Activated CD8-positive, alpha-beta T cell treated with anti-CD3 and anti-CD28 coated beads for 36 hours (primary cell): ENCODE results near the gene TMEM120B. TPM values are rescaled to one million over a fixed set of nuclear protein-coding genes. Genes with fewer than 3 reads are reported as not detected.
A peak's percentile ranks its signal among the peaks of the same experiment; 100 is the strongest.

Source experiments
- ATAC-seq: fragments of 200-7000 bp; cut with Tn5 transposase; one replicate; pipeline ENCODE4 v1.10.0; 2021; ENCODE audit warnings: mild to moderate bottlenecking, moderate library complexity
- CTCF ChIA-PET: fragments of 350-600 bp; sonication (Branson Sonifier 250); formaldehyde crosslinking; loops from one replicate; lab custom pipeline; 2021; ENCODE audit warnings: antibody characterized with exemption; lab: Charles Lee
- POLR2A ChIA-PET: fragments of 350-600 bp; sonication (Branson Sonifier 250); formaldehyde crosslinking; loops from one replicate; lab custom pipeline; 2021; ENCODE audit warnings: antibody characterized with exemption; lab: Charles Lee
- DNase-seq: peaks from one replicate; pipeline ENCODE4 v3.0.0-alpha.2; 2020
- H3K27ac Mint-ChIP-seq: one replicate; pipeline ENCODE4 v1.8.0; 2021; ENCODE audit warnings: mild to moderate bottlenecking, mixed read lengths
- H3K27me3 Mint-ChIP-seq: one replicate; pipeline ENCODE4 v1.8.0; 2021; ENCODE audit warnings: mixed read lengths
- H3K36me3 Mint-ChIP-seq: one replicate; pipeline ENCODE4 v1.8.0; 2021; ENCODE audit warnings: low read depth, mixed read lengths
- H3K4me1 Mint-ChIP-seq: one replicate; pipeline ENCODE4 v1.8.0; 2021; ENCODE audit warnings: low read depth, mixed read lengths
- H3K4me3 Mint-ChIP-seq: one replicate; pipeline ENCODE4 v1.8.0; 2021; ENCODE audit warnings: mild to moderate bottlenecking, moderate library complexity, mixed read lengths
- H3K9me3 Mint-ChIP-seq: one replicate; pipeline ENCODE4 v1.8.0; 2021; ENCODE audit warnings: mixed read lengths
- intact Hi-C: fragments of 100-400 bp; cut with micrococcal nuclease; formaldehyde crosslinking; loops from one replicate; pipeline ENCODE4 v1.10.0; 2022
- total RNA-seq, 2 experiments: library from RNA; stranded (reverse); gene quantifications; one replicate each; pipeline ENCODE4 v1.2.3, GENCODE V29; 2021
- TF ChIP-seq, protein P1 (sequence below): fragments of 200-600 bp; IDR thresholded peaks from one replicate; pipeline ENCODE4 v1.8.0; 2022; ENCODE audit warnings: antibody characterized with exemption, mild to moderate bottlenecking

Gene TMEM120B
- total RNA-seq, 2 experiments from 2014 or later: 11.7 to 12.7 TPM

GRCh38 chr12:121794534-121795033 lies 82.0 kb downstream of the TMEM120B start:
- peaks cover 45% of the 10 kb centered on the region for H3K36me3 Mint-ChIP-seq
- ChIA-PET CTCF (interaction anchor here (0.6 to 15.4 kb wide), 64 partner anchors 13 to 415 kb away, joined by 3 to 698 read pairs (median 5); partner anchors contain the start of genes CFAP251, MLXIP, ORAI1 and PSMD9), POLR2A (interaction anchor here (0.7 to 30.9 kb wide), 13 partner anchors 6 to 1794 kb away, joined by 3 to 683 read pairs (median 4); partner anchors contain the start of genes PSMD9, RHOF and SETD1B)
- intact Hi-C loops: loop anchor here (2.0 to 5.0 kb wide), 3 partner anchors 16 to 107 kb away; partner anchors contain the start of gene PSMD9
- peak; percentile 6 for ATAC-seq
- no peak for DNase-seq
- no peaks in the 10 kb centered on the region for H3K9me3 Mint-ChIP-seq
- peaks cover 57% of the 10 kb centered on the region for H3K4me1 Mint-ChIP-seq
- peak overlapping the region; percentile 89 for H3K4me3 Mint-ChIP-seq
- H3K27ac Mint-ChIP-seq: peak overlapping the region; percentile 91
- H3K27me3 Mint-ChIP-seq: no peaks in the 10 kb centered on the region
- TF ChIP-seq, protein P1, sequence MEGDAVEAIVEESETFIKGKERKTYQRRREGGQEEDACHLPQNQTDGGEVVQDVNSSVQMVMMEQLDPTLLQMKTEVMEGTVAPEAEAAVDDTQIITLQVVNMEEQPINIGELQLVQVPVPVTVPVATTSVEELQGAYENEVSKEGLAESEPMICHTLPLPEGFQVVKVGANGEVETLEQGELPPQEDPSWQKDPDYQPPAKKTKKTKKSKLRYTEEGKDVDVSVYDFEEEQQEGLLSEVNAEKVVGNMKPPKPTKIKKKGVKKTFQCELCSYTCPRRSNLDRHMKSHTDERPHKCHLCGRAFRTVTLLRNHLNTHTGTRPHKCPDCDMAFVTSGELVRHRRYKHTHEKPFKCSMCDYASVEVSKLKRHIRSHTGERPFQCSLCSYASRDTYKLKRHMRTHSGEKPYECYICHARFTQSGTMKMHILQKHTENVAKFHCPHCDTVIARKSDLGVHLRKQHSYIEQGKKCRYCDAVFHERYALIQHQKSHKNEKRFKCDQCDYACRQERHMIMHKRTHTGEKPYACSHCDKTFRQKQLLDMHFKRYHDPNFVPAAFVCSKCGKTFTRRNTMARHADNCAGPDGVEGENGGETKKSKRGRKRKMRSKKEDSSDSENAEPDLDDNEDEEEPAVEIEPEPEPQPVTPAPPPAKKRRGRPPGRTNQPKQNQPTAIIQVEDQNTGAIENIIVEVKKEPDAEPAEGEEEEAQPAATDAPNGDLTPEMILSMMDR: no peak

DNA sequence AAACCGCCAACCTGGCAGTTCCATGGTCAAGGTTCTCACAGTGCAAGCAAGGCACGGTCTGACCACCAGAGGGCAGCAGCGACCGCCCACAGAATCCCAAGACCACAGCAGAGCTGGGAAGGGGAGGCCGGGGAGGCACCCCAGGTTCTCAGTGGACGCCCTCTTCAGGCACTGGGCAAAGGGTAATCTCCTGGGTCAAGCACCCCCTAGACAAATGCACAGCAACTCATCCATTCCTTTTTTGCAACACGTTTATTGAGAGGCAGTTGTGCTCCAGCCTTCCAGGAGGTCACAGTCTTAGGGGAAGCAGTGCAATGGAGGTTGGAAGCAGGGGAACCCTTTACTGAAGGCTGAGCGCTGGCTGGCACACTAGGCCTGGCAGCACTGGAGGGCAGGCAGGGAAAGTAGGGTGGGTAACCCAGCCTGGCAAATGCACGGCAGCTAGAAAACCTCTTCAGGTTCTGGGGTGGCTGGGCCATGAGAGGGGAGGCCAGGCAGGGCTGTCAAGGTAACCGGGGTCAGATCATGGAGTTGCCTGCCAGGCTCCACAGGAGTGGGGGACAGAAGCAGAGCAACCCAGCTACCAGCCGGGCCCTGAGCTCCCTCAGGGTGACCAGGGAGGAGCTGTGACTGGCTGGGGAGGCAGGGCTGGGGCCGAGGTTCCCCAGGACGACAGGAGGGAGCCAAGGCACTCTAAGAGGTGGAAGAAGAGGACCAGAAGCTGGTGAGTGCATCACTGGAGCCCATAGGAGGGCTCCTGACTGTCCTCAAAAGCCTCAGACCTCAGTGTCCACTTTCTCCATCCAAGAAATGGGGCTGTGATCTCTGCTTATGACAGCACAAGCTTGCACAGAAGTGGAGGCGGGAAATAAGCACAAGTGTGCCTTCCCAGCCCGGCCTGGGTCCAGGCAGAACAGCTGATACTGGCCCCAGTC lies 82.7 kb downstream of the TMEM120B start:
- Mint-ChIP-seq H3K4me1 (peaks cover 51% of the 10 kb centered on the region), H3K9me3 (no peaks in the 10 kb centered on the region), H3K4me3 (peak overlapping the region; percentile 89), H3K36me3 (peaks cover 37% of the 10 kb centered on the region), H3K27ac (peak overlapping the region; percentile 91), H3K27me3 (no peaks in the 10 kb centered on the region)
- POLR2A ChIA-PET: interaction anchor here (0.7 to 30.9 kb wide), 12 partner anchors 6 to 1795 kb away, joined by 3 to 683 read pairs (median 4); partner anchors contain the start of genes PSMD9, RHOF, SETD1B and TMEM120B
- peak; percentile 90 for DNase-seq
- TF ChIP-seq, protein P1: peak; percentile 86
- intact Hi-C loops: loop anchor here (2.0 kb wide), 2 partner anchors 16 to 94 kb away; partner anchors contain the start of gene PSMD9
- no peak for ATAC-seq
- CTCF ChIA-PET: interaction anchor here (0.7 to 15.4 kb wide), 36 partner anchors 12 to 283 kb away, joined by 3 to 698 read pairs (median 9); partner anchors contain the start of genes CFAP251, MLXIP, ORAI1 and PSMD9

DNA sequence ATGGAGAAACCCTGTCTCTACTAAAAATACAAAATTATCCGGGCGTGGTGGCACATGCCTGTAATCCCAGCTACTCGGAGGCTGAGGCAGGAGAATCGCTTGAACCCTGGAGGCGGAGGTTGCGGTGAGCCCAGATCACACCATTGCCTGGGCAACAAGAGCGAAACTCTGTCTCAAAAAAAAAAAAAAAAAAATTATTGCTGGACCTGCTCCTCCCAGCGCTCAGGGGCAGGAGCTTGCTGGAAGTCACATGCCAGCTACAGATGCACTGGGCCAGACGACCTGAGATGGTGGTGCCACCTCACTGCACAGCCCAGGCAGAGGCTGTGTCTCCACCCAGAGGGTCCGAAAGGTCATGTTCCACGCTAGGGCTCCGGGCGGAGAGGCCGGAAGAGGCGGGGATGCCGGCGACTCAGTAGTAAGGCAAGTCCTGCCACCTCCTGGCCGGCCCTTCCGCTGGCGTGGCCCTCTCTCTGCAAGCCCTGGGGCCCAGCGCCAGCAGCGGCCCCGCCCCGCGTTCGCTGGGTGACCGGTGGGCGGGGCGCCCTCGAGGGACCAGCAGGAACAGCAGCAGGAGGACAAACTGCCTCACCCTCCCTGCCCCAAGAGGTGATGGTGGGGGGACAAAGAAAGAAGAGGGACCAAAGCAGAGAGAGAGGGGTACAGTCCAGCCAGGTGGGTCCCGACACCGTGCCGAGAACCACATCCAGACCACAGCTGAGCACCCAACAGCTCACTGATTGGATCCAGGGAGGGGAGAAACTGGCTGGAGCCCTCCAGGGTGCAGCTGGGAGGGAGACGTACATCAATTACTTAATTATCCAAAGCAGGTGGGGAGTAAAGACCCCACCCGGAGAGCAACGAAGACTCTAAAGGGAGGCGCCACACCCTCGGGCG lies 84.6 kb downstream of the TMEM120B start:
- Mint-ChIP-seq H3K27ac (peak overlapping the region; percentile 85), H3K4me3 (peak overlapping the region; percentile 34), H3K36me3 (peaks cover 35% of the 10 kb centered on the region), H3K27me3 (no peaks in the 10 kb centered on the region), H3K4me1 (peaks cover 37% of the 10 kb centered on the region), H3K9me3 (no peaks in the 10 kb centered on the region)
- ATAC-seq (no peak), DNase-seq (no peak)
- ChIA-PET CTCF (interaction anchor here (1.1 to 15.4 kb wide), 10 partner anchors 10 to 266 kb away, joined by 3 to 698 read pairs (median 47); partner anchors contain the start of genes PSMD9 and SETD1B), POLR2A (interaction anchor here (1.3 to 30.9 kb wide), 5 partner anchors 4 to 97 kb away, joined by 3 to 683 read pairs (median 4); partner anchors contain the start of genes RHOF, SETD1B and TMEM120B)
- TF ChIP-seq, protein P1: no peak
- intact Hi-C loops: no loop called here

- intact Hi-C loops: no loop called here
- Mint-ChIP-seq H3K27me3 (no peaks in the 10 kb centered on the region), H3K4me1 (peaks cover 37% of the 10 kb centered on the region), H3K27ac (peak overlapping the region; percentile 85), H3K36me3 (peaks cover 28% of the 10 kb centered on the region), H3K9me3 (no peaks in the 10 kb centered on the region), H3K4me3 (peak overlapping the region; percentile 81)
- ChIA-PET POLR2A (interaction anchor here (1.3 to 30.9 kb wide), 3 partner anchors 3 to 95 kb away, joined by 3 to 683 read pairs (median 683); partner anchors contain the start of genes RHOF and SETD1B), CTCF (interaction anchor here (0.7 to 15.4 kb wide), 8 partner anchors 9 to 117 kb away, joined by 3 to 698 read pairs (median 8); partner anchors contain the start of genes PSMD9 and SETD1B)
- TF ChIP-seq, protein P1: no peak
- ATAC-seq (no peak), DNase-seq (no peak)
Observed at GRCh38 chr12:121797937-121798786, 85.6 kb downstream of the TMEM120B start.
